ENCODE measurements around the gene DNAJC3.
"Not testable (repeated sequence)": the region's sequence is repeated elsewhere in the genome, so short reads cannot be mapped to it uniquely, and the experiment has no call there.

DNA sequence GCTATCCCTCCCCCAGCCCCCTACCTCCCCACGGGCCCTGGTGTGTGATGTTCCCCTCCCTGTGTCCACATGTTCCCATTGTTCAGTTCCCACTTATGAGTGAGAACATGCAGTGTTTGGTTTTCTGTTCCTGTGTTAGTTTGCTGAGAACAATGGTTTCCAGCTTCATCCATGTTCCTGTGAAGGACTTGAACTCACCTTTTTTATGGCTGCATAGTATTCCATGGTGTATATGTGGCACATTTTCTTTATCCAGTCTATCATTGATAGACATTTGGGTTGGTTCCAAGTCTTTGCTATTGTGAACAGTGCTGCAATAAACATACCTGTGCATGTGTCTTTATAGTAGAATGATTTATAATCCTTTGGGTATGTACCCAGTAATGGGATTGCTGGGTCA, 105.0 kb downstream of the DNAJC3 start:
- not testable (repeated sequence) for TF ChIP-seq CTCF (IDR thresholded peaks at IDR 0.05; ENCODE audit: insufficient read depth, low read length); POLR2AphosphoS5 (IDR thresholded peaks at IDR 0.05; ENCODE audit: low read depth); GABPA (IDR thresholded peaks at IDR 0.05; ENCODE audit: low read depth)
- TF ChIP-seq, protein P1, sequence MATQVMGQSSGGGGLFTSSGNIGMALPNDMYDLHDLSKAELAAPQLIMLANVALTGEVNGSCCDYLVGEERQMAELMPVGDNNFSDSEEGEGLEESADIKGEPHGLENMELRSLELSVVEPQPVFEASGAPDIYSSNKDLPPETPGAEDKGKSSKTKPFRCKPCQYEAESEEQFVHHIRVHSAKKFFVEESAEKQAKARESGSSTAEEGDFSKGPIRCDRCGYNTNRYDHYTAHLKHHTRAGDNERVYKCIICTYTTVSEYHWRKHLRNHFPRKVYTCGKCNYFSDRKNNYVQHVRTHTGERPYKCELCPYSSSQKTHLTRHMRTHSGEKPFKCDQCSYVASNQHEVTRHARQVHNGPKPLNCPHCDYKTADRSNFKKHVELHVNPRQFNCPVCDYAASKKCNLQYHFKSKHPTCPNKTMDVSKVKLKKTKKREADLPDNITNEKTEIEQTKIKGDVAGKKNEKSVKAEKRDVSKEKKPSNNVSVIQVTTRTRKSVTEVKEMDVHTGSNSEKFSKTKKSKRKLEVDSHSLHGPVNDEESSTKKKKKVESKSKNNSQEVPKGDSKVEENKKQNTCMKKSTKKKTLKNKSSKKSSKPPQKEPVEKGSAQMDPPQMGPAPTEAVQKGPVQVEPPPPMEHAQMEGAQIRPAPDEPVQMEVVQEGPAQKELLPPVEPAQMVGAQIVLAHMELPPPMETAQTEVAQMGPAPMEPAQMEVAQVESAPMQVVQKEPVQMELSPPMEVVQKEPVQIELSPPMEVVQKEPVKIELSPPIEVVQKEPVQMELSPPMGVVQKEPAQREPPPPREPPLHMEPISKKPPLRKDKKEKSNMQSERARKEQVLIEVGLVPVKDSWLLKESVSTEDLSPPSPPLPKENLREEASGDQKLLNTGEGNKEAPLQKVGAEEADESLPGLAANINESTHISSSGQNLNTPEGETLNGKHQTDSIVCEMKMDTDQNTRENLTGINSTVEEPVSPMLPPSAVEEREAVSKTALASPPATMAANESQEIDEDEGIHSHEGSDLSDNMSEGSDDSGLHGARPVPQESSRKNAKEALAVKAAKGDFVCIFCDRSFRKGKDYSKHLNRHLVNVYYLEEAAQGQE (IDR thresholded peaks at IDR 0.05; ENCODE audit: insufficient replicate concordance, low read depth), result not testable (repeated sequence)
